ENCODE data around the gene PPP1R1C.

Gene PPP1R1C

DNA sequence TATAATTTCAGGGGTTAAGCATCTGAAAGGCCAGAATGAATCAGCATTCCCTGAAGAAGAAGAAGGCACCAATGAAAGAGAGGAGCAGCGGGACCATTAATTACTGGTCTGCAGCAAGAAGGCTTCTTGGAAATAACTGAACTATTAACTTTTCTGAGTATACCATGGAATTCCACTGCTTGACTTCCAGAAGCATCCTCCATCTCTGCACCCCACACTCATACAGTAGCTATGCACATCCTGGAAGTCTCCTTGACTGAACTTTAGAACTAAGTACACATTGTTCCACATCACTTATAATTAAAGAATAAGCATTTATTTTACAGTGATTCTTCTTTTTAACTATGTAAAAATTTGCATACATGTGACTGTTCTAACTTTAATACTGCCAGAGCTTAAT is 131.5 kb downstream of the PPP1R1C start:
- H3K4me3 ChIP-seq (ENCODE audit: low read depth, low read length): no peak overlapping the region
- DNase-seq (ENCODE audit: low read depth): no peak
- TF ChIP-seq, protein P1, sequence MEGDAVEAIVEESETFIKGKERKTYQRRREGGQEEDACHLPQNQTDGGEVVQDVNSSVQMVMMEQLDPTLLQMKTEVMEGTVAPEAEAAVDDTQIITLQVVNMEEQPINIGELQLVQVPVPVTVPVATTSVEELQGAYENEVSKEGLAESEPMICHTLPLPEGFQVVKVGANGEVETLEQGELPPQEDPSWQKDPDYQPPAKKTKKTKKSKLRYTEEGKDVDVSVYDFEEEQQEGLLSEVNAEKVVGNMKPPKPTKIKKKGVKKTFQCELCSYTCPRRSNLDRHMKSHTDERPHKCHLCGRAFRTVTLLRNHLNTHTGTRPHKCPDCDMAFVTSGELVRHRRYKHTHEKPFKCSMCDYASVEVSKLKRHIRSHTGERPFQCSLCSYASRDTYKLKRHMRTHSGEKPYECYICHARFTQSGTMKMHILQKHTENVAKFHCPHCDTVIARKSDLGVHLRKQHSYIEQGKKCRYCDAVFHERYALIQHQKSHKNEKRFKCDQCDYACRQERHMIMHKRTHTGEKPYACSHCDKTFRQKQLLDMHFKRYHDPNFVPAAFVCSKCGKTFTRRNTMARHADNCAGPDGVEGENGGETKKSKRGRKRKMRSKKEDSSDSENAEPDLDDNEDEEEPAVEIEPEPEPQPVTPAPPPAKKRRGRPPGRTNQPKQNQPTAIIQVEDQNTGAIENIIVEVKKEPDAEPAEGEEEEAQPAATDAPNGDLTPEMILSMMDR (IDR thresholded peaks at IDR 0.05; ENCODE audit: insufficient read depth, low read depth, low read length, missing control alignments): no peak

DNA sequence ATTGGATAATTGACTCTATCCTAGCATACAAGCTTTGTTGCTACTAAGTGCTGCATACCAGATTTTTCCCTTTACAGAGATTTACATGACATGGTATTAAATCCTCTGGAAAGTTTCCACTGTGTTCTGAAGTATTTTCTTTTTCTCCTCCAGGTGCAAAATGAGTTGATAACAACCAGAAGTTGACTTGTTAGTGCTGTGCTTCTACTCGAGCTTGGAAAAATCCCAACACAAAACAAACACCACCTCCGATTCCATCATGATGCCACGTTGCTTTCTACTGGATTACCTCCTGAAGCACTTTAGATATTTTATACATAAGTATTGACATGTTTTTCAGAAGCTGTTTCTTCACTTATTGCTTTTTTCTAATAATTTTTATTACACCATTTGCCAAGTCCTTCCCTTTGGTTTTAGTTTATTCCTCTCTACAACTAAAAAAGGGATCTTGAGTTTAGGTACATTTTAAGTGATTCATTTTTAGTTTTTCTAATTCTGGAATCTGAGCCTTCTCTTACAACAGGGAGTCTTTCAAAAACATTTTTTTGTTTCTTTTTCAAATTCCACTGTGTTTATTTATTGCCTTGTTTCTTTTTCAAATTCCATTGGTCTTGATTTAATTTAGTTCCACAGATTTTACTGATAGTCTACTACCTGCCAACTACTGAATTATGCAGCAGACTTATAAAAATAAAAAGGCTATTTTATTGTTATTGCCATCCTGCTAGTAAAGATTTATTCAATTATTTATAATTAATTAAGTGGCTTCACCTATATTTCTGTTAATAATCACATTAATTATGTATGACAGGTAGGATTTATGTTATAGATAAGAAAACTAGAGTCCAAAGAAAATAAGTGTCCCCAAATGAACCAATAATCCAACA is 143.4 kb downstream of the PPP1R1C start:
- TF ChIP-seq, protein P1 (IDR thresholded peaks at IDR 0.05; ENCODE audit: insufficient read depth, low read depth, low read length, missing control alignments): no peak
- DNase-seq (ENCODE audit: low read depth): no peak
- H3K4me3 ChIP-seq (ENCODE audit: low read depth, low read length): no peak overlapping the region

DNA sequence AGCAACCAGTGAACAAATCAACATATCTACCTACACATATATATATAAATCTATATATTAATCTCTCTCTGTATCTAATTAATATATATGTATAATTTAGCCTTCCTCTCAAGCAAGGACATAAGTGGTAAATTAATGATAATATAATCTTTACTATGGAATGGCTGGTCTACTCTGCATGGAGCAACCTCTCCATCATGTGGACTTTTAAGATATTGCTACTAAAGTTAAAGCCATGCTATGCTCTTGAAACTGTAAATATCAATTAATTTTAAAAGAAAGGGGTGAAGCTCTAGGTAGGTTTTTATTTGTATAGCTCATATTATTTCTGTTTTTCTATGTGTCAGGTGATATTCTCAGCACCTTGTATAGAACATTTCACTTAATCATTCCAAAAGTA is 147.0 kb downstream of the PPP1R1C start:
- no peak for DNase-seq (ENCODE audit: low read depth)
- H3K4me3 ChIP-seq (ENCODE audit: low read depth, low read length): no peak overlapping the region
- TF ChIP-seq, protein P1 (IDR thresholded peaks at IDR 0.05; ENCODE audit: insufficient read depth, low read depth, low read length, missing control alignments): no peak

DNA sequence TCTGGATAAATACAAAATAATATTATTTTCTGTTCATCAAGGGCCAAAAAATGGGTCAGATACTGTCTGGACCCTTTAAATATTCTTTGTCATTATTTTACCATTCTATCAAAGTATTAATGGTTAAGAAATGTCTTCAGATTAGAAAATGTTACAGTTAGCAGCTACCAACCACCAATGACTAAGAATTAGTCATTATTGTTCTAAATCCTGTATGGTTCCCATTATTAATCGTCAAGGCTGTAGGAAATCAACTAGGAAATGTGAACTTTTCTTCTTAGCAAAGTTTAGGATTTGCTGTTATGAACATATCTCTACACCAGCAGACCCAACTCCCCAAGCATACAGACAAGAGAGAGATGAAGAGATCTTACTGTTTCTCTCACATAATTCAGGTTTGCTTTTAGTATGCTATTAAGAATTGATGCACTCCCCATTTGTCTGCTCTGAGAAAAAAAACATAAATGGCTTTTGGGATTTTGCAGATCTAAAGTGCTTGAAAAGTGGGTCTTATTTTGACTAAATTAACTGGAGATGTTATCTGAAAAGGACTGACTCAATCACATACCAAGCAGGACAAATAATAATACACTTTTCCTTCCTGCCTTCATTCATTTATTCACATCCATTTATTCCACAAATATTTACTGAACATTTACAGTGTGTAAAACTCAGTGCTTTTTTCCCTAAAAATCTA is 147.7 kb downstream of the PPP1R1C start:
- H3K4me3 ChIP-seq (ENCODE audit: low read depth, low read length): no peak overlapping the region
- TF ChIP-seq, protein P1 (IDR thresholded peaks at IDR 0.05; ENCODE audit: insufficient read depth, low read depth, low read length, missing control alignments): no peak
- no peak for DNase-seq (ENCODE audit: low read depth)

DNA sequence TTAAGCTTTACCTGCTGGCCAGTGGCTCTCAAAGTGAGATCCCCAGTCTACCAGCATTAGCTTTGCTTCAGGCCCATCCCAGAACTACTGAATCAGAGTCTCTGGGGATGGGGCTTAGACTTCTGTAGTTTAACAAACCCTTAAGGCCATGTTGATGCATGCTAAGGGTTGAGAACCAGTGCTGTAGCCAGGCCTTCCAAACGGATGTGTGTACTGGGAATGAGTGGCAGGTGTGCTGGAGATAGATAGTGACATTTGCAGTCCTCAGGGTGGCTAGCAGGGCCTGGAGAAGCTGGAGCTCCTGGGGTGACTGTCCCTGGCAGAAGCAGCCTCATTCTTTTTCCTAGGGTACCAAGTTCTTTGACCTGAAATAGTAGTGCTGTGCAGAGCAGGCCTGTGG is 148.5 kb downstream of the PPP1R1C start:
- H3K4me3 ChIP-seq (ENCODE audit: low read depth, low read length): no peak overlapping the region
- DNase-seq (ENCODE audit: low read depth): no peak
- TF ChIP-seq, protein P1 (IDR thresholded peaks at IDR 0.05; ENCODE audit: insufficient read depth, low read depth, low read length, missing control alignments): no peak

DNA sequence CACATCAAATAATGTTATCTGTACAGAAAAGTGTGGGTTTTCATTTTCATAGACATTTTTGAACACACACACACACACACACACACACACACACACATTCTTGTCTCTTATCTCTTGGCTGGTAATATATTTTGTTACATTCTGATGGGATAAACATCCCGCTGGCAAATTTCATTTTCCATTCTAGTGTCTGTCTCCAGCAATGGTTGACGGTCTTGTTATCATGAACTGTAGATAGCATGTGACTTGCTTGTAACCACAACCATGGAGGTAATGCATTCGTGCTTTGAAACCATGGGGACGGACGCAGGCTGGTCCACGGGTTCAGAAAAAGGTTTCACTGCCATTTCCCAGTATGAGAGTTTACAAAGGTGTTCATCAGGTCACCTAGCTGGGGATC is 156.4 kb downstream of the PPP1R1C start:
- DNase-seq (ENCODE audit: low read depth): no peak
- no peak overlapping the region for H3K4me3 ChIP-seq (ENCODE audit: low read depth, low read length)
- TF ChIP-seq, protein P1 (IDR thresholded peaks at IDR 0.05; ENCODE audit: insufficient read depth, low read depth, low read length, missing control alignments): no peak

Measured in GM12865 (cell line).